GM19099 (cell line): ENCODE measurements around the gene JUNB.

ENCODE experiments used
- POLR2A ChIP-seq: IDR thresholded peaks from 3 replicates; pipeline ENCODE4 v1.6.1; 2011; ENCODE audit warnings: low read depth; ENCODE audit not compliant: insufficient read length; ENCODE audit errors: extremely low read depth

The JUNB gene

DNA sequence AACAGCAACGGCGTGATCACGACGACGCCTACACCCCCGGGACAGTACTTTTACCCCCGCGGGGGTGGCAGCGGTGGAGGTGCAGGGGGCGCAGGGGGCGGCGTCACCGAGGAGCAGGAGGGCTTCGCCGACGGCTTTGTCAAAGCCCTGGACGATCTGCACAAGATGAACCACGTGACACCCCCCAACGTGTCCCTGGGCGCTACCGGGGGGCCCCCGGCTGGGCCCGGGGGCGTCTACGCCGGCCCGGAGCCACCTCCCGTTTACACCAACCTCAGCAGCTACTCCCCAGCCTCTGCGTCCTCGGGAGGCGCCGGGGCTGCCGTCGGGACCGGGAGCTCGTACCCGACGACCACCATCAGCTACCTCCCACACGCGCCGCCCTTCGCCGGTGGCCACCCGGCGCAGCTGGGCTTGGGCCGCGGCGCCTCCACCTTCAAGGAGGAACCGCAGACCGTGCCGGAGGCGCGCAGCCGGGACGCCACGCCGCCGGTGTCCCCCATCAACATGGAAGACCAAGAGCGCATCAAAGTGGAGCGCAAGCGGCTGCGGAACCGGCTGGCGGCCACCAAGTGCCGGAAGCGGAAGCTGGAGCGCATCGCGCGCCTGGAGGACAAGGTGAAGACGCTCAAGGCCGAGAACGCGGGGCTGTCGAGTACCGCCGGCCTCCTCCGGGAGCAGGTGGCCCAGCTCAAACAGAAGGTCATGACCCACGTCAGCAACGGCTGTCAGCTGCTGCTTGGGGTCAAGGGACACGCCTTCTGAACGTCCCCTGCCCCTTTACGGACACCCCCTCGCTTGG lies 966 bp downstream of the JUNB start:
- peak; percentile 72 for TF ChIP-seq POLR2A

DNA sequence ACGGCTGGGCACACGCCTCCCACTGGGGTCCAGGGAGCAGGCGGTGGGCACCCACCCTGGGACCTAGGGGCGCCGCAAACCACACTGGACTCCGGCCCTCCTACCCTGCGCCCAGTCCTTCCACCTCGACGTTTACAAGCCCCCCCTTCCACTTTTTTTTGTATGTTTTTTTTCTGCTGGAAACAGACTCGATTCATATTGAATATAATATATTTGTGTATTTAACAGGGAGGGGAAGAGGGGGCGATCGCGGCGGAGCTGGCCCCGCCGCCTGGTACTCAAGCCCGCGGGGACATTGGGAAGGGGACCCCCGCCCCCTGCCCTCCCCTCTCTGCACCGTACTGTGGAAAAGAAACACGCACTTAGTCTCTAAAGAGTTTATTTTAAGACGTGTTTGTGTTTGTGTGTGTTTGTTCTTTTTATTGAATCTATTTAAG lies 1.6 kb downstream of the JUNB start:
- TF ChIP-seq POLR2A = no peak

DNA sequence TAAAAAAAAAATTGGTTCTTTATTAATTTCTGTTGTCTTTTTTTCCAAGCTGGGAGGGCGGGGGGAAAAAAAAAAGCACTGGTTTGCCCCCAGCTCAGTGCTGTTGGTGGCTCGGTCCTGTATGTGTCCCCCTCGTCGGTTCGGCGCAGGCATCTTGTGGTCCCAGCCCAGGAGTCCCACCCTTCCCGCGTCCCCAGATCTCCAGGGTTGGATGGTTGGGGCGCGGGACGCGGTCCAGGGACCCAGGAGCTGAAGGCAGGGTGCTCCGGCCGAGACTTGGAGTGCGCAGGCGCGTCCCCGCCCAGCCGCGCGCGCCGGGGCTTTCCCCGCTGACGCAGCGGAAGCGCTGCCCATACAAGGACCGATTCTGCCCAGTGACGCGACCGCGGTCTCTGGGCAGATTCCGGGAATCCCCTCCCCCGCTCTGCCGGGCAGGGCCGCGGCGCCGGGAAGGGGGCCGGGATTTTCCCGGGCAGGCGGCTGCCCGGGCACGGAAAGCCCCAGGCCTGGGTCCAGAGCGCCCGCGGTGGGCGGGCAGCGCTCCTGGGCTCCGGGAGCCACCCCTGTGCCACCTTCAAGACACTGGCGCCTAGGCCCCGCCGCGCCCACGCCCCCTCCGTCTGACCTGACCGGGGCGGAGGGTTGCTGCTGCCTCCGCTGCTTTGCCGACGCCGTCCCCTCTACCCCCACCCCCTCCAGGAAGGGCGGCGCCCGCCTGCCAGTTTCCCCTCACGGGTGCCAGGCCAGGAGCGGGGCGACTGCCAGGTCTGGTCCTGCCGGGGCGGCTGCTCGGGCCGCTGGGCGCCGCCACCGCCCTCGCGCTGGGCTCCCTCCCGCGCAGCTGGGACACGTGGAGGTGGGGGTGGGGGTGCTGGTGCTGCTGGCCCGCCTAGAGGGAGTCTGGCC lies 2.3 kb downstream of the JUNB start:
- TF ChIP-seq POLR2A = peak; percentile 70

DNA sequence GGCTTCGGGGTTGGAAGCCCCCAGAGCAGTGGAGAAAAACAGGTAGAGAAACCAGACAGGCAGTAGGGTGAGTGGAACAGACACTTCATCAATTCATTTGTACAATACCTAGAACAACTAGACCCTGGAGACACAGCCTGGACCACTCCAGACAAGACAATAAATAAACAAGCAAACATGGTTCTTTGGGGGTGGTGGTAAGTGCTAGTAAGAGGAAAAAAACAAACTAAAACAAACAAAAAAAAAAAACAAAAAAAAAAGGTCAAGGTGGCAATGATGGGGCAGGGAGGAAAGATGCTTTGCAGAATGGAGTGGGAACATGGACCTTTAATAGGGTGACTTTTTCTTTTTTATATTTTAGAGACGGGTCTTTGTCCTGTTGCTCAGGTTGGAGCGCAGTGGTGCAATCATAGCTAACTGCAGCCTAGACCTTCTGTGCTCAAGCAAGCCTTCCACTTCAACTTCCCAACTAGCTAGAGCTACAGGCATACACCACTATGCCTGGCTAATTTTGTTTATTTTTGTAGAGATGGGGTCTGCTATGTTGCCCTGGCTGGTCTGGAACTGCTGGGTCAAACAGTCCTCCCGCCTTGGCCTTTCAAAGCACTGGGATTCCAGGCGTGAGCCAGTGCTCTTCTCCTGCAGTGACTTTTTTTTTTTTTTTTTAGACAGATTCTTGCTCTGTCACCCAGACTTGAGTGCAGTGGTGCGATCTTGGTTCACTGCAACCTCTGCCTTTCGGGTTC lies 3.1 kb downstream of the JUNB start:
- TF ChIP-seq POLR2A = no peak

DNA sequence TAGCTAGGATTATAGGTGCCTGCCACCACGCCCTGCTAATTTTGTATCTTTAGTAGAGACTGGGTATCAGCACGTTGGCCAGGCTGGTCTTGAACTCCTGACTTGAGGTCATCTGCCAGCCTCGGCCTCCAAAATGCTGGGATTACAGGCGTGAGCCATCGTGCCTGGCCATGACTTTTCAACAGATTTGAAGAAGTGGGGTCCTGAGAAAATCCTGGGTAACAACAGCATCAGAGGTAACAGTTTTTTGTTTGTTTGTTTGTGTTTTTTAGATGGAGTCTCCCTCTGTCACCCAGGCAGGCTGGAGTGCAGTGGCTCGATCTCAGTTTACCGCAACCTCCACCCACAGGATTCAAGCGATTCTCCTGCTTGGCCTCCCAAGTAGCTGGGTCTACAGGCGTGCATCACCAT lies 3.7 kb downstream of the JUNB start:
- TF ChIP-seq POLR2A = no peak

DNA sequence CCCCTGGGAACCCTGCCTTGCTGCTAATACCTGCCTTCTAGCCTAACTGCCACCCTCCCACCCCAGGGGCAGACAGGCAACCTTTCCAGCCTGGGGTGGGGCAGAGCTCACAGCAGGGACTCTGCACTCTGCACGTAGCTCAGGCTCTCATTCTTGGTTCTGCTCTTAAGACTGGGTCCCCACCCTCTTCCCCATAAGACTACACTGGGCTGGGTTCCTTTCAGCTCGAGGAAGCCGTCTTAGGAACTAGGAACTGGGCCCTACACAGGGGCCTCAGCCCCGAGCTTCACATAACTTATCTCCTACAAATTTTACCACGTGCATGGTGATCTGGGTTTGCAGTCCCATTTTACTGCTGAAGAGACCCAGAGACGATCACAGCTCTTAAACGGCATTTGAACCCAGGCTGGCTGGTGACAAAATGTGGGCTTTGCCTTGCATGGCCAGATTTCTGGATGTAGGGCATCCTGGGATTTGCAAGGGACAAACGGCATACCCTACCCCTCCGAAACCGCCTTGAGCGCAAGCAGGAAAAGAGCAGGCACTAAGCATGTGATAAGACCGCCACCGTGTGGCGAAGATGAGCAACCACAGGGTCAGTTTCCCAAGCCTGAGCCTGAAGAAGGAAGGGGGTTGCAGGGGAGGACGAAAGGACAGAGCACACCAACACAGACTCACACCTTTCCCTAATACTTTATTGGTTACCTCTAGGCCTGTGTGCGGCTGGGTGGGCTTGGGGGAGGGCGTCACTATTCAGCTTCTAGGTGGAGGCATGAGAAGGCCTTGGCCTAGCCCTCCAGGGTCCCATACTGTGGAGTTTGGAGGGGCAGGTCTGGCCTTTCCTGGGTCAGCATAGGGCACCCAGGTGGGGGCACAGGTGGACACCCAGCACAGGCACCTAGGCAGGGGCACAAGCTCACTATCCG lies 5.1 kb downstream of the JUNB start:
- TF ChIP-seq POLR2A = no peak

DNA sequence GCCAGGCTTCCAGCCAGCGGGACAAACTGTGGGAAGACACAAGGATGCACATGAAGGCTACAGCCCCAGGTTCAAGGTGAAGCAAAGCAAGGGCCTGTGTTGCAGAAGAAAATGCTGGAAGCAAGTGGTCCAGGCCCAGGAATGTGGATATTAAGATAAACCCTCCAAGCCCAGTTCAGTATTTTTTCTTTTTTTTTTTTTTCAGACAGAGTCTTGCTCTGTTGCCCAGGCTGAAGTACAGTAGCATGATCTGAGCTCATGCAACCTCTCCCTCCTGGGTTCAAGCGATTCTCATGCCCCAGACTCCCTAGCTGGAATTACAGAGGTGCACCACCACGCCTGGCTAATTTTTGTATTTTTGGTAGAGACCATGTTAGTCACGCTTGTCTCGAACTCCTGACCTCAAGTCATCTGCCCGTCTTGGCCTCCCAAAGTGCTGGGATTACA lies 5.9 kb downstream of the JUNB start:
- no peak for TF ChIP-seq POLR2A

DNA sequence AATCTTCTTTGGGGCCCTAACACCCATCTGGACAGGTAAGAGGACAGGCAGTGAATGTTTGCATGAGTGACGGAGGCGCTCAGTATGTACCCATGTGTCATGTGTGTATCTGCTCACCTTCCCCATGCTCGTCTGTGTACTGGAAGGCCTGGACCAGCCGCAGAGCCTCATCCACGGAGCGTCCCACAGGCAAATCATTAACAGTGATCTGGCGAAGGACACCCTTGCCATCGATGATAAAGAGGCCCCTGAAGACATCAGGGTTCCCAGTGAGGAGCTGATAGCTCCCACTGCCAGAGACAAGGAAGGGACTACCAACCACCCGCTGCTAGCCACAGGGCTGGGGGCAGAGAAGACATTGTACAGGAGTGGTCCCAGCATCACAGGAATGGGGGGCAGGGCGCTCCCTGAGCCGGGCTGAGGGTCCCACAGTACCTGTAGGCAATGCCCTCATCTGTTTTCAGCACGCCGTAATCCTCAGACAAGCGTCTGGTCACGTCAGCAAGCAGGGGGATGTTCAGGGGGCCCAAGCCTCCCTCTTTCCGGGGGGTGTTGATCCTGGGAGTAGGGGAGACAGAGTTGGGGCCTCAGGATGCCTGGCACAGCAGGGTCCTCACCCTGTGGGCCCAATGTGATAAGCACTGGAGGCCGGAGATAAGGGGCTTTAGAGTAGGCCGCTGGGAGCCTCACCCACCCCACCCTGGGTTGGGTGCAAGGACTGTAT lies 8.6 kb downstream of the JUNB start:
- TF ChIP-seq POLR2A = no peak

DNA sequence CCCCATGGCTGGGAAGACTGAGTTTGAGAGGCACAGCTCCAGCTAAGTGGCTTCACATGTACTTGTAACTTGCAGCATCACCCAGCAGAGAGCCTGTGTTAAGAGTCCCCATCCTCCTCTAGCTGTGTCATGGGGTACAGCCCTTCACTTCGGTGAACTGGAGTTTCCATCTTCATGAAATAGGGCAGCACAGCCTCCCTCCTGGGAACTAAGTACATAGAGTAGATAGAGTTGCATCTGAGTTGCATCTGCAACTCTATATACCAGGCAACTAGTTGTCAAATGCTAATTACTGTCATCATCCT lies 9.1 kb downstream of the JUNB start:
- no peak for TF ChIP-seq POLR2A

DNA sequence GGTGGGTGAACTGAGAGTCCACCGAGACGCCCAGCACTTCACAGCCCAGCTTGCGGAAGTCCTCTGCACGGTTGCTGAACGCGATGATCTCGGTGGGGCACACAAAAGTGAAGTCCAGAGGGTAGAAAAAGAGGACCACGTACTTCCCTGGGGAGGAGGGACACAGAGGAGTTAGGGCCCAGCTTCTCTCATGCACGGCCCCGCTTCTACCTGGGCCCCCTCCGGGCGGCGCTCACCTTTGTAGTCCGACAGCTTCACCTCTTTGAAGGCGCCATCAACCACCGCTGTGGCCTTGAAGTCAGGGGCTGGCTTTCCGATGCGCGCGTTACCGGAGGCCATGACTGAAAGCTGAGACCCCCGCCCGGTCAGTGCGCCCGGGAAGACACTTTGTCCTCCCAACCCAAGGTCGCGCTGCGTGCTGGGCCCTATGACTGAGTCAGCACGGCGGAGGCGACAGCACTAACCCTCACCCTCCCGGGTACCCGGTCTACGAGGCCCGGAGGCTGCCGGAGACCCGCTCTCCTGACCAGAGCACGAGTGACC lies 9.7 kb downstream of the JUNB start:
- TF ChIP-seq POLR2A = no peak

DNA sequence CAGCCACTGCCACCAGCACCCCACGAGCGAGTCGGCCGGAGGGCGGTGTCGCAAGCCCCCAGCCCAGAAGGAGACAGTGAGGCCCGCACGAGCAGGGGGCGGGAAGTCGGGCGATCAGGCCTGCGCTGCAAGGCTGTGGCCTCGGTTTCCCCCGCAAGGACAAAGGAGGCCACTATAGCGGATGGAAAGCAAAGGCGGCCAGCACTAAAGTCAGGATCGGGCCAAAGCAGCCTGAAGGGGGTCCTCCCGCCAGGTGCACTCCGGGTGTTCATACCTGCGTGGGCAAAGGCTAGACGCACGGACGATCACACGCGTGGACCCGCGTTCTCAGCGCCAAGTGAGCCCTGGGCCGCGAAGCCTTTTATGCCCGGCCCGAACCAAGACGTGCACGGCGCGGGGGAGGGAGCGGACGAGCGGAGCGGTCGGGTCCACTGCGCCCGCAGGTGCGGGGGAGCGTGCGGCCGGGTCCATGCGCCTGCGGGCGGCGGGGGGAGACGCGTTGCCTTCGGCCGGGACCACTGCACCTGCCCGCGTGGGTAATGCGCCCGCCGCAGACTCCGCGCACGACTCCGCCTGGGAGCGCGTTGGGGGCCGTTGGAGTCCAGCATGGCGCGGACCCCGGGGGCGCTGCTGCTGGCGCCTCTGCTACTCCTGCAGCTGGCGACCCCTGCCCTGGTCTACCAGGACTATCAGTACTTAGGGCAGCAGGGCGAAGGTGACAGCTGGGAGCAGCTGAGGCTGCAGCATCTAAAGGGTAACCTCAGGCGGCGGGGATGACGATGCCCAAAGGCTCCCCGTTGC lies 10.4 kb downstream of the JUNB start, which contains the start of the genes PRDX2 and THSD8:
Gene PRDX2 (minus strand): TSS at position 335 of the 801 bp plus-strand sequence. CDS start 539 bp downstream, outside the sequence.
Gene THSD8 (plus strand): TSS at position 604 of the 801 bp plus-strand sequence. CDS start 3 bp downstream, at position 607.
- peak; percentile 95 for TF ChIP-seq POLR2A
